Measurements from ENCODE around the gene CYTH1.

Gene CYTH1

DNA sequence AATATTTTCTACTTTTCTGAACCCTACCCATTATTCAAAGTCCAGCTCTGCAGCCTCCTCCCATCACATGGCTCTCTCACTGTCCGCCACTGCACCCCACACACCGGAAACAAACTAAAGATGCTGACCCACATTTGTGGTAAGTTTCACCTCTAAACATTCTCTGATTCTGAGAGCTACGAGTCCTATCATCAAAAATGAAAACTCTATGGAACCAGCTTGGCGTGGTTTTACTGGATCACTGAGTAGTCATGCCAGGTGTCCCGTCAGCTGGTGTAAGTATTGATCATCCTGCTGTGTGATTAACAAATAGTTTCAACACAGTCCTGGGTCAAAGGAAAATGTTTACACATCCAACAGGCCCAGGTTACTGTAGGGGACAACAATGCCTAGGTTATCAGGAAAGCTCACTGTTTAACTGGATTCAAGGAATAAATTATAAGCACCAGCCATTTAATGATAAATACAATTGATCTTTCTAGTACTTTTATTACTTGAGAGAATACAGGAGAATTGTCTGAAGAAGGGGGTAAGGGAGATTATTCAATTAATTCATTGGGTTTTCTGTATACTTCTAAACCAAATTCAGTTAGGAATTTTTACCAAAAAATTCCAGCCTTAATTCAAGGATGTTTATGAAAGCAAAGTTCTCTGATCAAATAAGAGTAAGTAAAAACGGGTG is 33.9 kb downstream of the CYTH1 start:
- peak overlapping the region; percentile 76 for H3K4me3 Mint-ChIP-seq
- peak overlapping the region; percentile 95 for H3K27ac Mint-ChIP-seq
- no peaks in the 10 kb centered on the region for H3K27me3 Mint-ChIP-seq (ENCODE audit: low read depth)
- peaks cover 88% of the 10 kb centered on the region for H3K4me1 Mint-ChIP-seq (ENCODE audit: low read depth)
- H3K36me3 Mint-ChIP-seq (ENCODE audit: low read depth): peaks cover 27% of the 10 kb centered on the region
- H3K9me3 Mint-ChIP-seq: no peaks in the 10 kb centered on the region

DNA sequence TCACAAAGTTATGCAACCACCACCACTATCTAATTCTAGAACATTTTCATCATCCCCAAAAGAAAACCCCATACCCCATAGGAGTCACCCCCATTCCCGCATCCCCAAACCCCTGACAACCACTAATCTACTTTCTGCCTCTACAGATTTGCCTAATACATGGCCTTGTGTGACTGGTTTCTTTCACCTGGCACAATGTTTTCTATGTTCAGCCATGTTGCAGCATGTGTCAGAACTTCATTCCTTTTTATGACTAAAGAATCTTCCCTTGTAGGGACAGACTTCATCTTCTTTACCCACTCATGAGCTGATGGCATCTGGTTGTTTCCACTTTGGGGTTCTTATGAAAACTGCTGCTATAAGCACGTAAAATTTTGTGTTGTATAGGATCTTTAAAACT is 34.6 kb downstream of the CYTH1 start:
- H3K4me3 Mint-ChIP-seq: peak overlapping the region; percentile 45
- H3K27me3 Mint-ChIP-seq (ENCODE audit: low read depth): no peaks in the 10 kb centered on the region
- H3K36me3 Mint-ChIP-seq (ENCODE audit: low read depth): peaks cover 27% of the 10 kb centered on the region
- H3K27ac Mint-ChIP-seq: peak overlapping the region; percentile 95
- H3K4me1 Mint-ChIP-seq (ENCODE audit: low read depth): peaks cover 86% of the 10 kb centered on the region
- H3K9me3 Mint-ChIP-seq: no peaks in the 10 kb centered on the region

DNA sequence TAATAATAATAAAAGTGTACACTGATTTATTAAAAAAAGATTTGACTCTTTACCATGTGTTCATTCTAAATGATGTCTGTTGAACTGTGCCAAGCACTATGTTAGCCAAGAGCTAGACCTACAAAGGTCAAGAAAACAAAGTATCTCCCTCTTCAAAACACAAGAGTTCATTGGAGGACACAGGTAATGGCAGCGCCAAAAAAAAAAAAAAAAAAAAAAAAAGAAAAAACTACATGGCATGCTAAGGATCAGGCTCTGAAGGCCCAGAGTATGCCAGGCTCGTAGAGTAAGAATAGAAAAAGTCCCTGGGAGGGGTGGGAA is 35.2 kb downstream of the CYTH1 start:
- Mint-ChIP-seq H3K4me1 (ENCODE audit: low read depth) (peaks cover 85% of the 10 kb centered on the region), H3K9me3 (no peaks in the 10 kb centered on the region), H3K4me3 (peak overlapping the region; percentile 45), H3K36me3 (ENCODE audit: low read depth) (peaks cover 24% of the 10 kb centered on the region), H3K27ac (peak overlapping the region; percentile 95), H3K27me3 (ENCODE audit: low read depth) (no peaks in the 10 kb centered on the region)

DNA sequence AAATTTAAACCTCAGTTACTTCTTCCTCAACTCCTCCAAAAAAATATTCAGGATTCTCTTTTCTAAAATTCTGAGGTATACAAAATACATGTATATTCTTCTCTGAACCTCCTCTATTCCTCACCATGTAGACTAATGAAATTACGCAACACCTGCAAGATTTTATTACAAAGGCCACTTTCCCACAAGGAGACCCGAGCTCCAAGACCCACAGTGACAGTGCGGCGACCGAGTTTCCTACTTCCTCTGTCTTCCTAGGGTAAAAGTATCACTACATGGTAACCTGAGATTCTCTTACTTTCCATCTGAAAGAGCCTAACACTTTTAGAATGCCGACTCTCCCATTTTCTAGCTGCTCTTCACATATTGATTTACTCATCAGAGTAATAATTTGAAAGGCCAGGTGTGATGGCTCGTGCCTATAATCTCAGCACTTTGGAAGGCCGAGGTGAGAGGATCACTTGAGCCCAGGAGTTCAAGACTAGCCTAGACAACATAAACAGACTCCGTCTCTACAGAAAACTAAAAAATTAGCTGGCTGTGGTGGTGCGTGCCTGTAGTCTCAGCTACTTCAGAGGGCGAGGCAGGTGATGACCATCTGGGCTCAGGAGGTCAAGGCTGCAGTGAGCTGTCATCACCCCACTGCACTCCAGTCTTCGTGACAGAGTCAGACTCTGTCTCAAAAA is 35.7 kb downstream of the CYTH1 start:
- peaks cover 84% of the 10 kb centered on the region for H3K4me1 Mint-ChIP-seq (ENCODE audit: low read depth)
- H3K9me3 Mint-ChIP-seq: no peaks in the 10 kb centered on the region
- H3K27me3 Mint-ChIP-seq (ENCODE audit: low read depth): no peaks in the 10 kb centered on the region
- H3K4me3 Mint-ChIP-seq: peak overlapping the region; percentile 50
- peak overlapping the region; percentile 53 for H3K27ac Mint-ChIP-seq
- H3K36me3 Mint-ChIP-seq (ENCODE audit: low read depth): peaks cover 26% of the 10 kb centered on the region

DNA sequence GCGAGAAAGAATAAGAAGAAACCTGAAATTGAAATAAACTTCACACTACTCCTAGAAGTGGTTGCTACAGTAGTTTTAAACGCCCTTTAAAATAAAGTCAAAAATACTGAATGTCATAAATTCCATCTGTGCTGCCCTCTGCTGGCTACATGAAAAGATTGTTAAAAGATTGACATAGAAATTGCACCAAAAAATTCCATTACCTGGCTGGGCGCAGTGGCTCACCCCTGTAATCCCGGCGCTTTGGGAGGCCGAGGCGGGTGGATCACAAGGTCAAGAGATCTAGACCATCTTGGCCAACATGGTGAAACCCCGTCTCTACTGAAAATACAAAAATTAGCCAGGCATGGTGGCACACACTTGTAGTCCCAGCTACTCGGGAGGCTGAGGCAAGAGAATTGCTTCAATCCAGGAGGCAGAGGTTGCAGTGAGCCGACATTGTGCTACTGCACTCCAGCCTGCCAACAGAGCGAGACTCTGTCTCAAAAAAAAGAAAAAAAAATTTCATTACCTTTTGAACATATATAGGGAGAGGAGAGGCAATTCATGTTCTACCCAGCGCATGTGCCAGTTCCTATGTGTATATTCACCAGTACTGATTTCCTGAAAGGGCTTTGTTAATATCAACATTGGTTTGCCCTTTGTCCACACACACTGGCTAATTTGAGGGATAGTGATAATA is 36.5 kb downstream of the CYTH1 start:
- peak overlapping the region; percentile 50 for H3K4me3 Mint-ChIP-seq
- H3K4me1 Mint-ChIP-seq (ENCODE audit: low read depth): peaks cover 77% of the 10 kb centered on the region
- peaks cover 25% of the 10 kb centered on the region for H3K36me3 Mint-ChIP-seq (ENCODE audit: low read depth)
- no peaks in the 10 kb centered on the region for H3K27me3 Mint-ChIP-seq (ENCODE audit: low read depth)
- peak overlapping the region; percentile 53 for H3K27ac Mint-ChIP-seq
- H3K9me3 Mint-ChIP-seq: no peaks in the 10 kb centered on the region

DNA sequence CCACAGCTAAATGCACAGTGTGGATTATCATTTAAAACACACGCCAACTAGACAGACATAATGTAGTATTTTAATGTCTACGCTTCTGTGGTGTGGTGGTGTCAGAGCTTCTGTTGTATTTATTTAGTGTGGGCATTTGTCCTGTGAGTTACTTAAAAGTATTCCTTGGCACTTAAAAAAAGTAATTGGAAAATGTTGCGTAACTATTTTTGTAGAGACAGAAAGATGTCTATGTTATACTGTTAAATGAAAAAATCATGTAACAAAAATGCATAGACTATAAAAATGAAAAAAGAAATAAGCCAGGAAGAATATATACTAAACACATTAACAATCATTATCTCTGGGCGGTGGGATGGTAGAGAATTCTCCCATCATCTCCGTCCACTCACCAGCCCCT is 39.2 kb downstream of the CYTH1 start:
- Mint-ChIP-seq H3K4me1 (ENCODE audit: low read depth) (peaks cover 79% of the 10 kb centered on the region), H3K27me3 (ENCODE audit: low read depth) (no peaks in the 10 kb centered on the region), H3K4me3 (no peak overlapping the region), H3K27ac (peak overlapping the region; percentile 33), H3K36me3 (ENCODE audit: low read depth) (peaks cover 31% of the 10 kb centered on the region), H3K9me3 (no peaks in the 10 kb centered on the region)

DNA sequence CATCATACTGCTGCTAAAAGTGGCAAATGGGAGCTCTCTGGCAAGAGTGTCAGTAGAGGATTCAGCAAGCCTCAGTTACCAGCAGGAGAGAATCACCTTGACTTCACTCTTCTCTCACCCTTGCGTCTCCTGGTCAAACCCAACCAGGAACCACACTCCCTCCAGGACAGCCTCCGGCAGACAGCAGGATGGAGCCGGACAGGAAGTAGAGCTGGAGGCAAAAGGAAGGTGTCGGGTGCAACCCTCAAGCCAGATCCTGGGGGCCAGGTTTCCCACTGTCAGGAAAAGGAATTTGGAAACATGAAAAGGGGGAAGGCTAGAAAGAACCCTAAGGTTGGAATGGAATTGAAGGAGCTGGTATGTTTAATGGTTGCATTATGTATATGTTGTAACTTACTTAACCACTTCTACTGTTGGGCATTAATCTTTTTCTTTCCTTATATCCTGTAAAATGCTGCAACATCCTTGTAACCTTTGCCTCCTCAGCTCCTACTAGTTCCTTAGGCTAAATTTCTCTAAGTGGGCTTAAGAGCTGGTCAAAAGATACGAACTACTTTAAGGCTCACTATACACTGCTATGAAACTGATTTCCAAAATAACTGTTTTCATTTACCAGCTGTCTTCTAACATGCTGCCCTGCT is 40.3 kb downstream of the CYTH1 start:
- Mint-ChIP-seq H3K4me1 (ENCODE audit: low read depth) (peaks cover 79% of the 10 kb centered on the region), H3K9me3 (no peaks in the 10 kb centered on the region), H3K36me3 (ENCODE audit: low read depth) (peaks cover 31% of the 10 kb centered on the region), H3K27me3 (ENCODE audit: low read depth) (no peaks in the 10 kb centered on the region), H3K4me3 (peak overlapping the region; percentile 23), H3K27ac (peak overlapping the region; percentile 32)

DNA sequence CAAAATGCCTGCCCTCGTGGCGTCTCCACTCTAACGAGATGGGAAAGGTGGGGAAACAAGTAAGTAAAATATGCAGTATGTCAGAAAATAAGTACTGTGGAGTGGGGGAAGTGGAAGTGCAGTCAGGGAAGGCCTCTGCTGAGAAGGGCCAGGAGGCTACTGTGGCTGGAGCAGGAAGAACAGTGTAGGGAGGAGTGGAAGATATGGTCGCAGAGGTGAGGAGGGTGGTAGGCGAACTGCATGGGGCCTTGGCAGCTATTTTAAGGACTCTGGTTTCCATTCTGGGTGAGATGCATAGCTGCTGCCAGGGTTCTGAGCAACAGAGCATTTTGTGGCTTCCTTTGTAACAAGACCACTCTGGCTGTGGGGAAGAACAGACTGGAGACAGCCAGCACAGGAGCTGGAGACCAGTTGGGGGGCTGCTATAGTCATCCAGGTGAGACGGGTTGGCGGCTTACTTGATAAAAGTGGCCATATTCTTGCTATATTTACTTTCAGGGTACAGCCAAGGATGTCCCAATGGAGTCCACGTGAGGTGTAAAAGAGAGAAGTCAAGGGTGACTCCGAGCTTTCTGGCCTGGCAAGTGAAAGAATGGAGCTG is 42.6 kb downstream of the CYTH1 start:
- peak overlapping the region; percentile 47 for H3K27ac Mint-ChIP-seq
- no peaks in the 10 kb centered on the region for H3K27me3 Mint-ChIP-seq (ENCODE audit: low read depth)
- peaks cover 74% of the 10 kb centered on the region for H3K4me1 Mint-ChIP-seq (ENCODE audit: low read depth)
- H3K4me3 Mint-ChIP-seq: peak overlapping the region; percentile 6
- H3K9me3 Mint-ChIP-seq: no peaks in the 10 kb centered on the region
- peaks cover 30% of the 10 kb centered on the region for H3K36me3 Mint-ChIP-seq (ENCODE audit: low read depth)

DNA sequence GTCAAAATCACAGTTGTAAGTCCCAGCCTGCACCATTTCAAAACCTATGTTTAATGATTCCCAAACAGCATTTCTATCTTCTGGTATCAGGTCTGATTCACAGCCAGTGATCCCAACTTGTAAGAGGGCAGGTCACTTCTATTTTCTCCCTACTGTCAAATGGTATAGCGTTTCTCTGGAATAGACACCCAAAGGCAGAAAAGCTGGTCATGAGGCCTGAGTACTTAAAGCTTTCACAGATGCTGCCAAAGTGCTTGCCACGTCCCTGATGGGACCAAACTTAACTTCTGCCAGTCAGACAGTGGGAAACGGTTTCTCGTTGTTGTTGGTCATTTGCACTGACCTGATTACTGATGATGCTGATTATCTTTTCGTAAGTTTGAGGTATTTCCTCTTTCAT is 43.4 kb downstream of the CYTH1 start:
- no peak overlapping the region for H3K27ac Mint-ChIP-seq
- no peak overlapping the region for H3K4me3 Mint-ChIP-seq
- H3K36me3 Mint-ChIP-seq (ENCODE audit: low read depth): peaks cover 26% of the 10 kb centered on the region

DNA sequence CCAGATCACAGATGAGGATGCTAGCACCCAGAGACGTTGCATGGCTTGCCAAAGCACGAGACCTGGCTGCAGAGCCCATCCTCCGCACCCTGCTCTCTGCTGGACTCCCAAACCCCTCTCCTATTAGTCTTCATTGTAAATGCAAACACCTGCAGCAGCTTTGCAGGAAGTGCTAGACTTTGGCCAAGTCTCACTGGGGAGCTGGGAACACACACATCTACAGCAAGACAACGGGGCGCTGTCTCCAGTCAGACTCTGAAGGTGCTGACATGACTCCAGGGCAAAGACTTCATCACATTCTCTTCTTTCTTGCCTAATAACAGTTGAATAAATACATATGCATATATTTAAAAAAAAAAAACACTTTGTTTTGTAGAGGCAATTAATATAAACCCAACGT is 43.8 kb downstream of the CYTH1 start:
- peak overlapping the region; percentile 87 for H3K27ac Mint-ChIP-seq
- peak overlapping the region; percentile 11 for H3K4me3 Mint-ChIP-seq
- H3K9me3 Mint-ChIP-seq: no peaks in the 10 kb centered on the region
- H3K27me3 Mint-ChIP-seq (ENCODE audit: low read depth): no peaks in the 10 kb centered on the region
- H3K36me3 Mint-ChIP-seq (ENCODE audit: low read depth): peaks cover 26% of the 10 kb centered on the region
- H3K4me1 Mint-ChIP-seq (ENCODE audit: low read depth): peaks cover 69% of the 10 kb centered on the region

More for the DNA sequence above, 43.4 kb downstream of the CYTH1 start:
- H3K27me3 Mint-ChIP-seq (ENCODE audit: low read depth): no peaks in the 10 kb centered on the region
- no peaks in the 10 kb centered on the region for H3K9me3 Mint-ChIP-seq
- H3K4me1 Mint-ChIP-seq (ENCODE audit: low read depth): peaks cover 69% of the 10 kb centered on the region

DNA sequence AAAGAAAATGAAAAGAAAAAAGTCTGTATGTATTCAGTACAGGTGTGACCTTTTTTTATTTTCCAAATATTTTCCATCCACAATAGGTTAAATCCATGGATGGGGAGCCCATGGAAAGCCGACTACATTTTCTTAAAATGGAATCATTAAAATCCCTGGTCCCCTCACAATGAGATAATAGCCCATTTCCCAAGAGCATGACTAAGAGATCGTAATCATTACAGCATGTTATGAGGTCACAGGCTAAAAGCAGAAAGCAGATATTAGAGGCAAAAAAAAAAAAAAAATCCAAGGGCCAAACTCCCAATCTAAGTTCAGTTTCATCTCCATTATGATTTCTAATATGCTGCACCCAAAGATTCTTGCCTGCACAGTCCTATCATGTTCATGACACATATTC is 44.7 kb downstream of the CYTH1 start:
- Mint-ChIP-seq H3K4me1 (ENCODE audit: low read depth) (peaks cover 69% of the 10 kb centered on the region), H3K4me3 (peak overlapping the region; percentile 87), H3K27ac (peak overlapping the region; percentile 87), H3K27me3 (ENCODE audit: low read depth) (no peaks in the 10 kb centered on the region), H3K36me3 (ENCODE audit: low read depth) (peaks cover 27% of the 10 kb centered on the region), H3K9me3 (no peaks in the 10 kb centered on the region)

DNA sequence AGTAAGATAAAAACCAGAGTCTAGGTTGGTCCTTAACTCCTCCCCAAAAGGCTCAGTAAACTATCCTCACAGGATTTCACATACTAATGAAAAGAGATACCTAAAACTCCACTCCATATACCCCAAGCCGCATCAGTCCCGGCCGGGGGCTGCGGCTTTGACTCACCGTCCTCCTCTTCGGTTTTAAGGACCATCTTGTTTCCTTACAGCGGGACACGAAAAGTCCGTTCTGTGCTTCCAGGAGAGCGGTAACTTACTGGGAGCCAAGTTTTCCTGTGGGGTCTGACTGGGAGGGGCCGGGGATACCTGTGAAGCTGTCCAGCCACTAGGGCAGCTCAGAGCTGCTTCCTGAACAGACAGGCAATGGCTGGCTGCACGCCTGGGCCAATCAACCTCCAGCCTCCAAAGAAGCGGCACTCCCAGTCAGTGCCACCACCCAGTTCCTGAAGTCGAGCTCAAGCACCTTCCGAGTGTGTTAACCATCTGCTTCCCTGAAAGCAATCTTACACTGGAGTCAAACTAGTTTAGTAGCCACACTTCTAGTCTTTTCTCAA is 45.5 kb downstream of the CYTH1 start:
- no peaks in the 10 kb centered on the region for H3K27me3 Mint-ChIP-seq (ENCODE audit: low read depth)
- no peaks in the 10 kb centered on the region for H3K9me3 Mint-ChIP-seq
- peak overlapping the region; percentile 87 for H3K4me3 Mint-ChIP-seq
- H3K27ac Mint-ChIP-seq: peak overlapping the region; percentile 87
- peaks cover 67% of the 10 kb centered on the region for H3K4me1 Mint-ChIP-seq (ENCODE audit: low read depth)
- peaks cover 25% of the 10 kb centered on the region for H3K36me3 Mint-ChIP-seq (ENCODE audit: low read depth)

DNA sequence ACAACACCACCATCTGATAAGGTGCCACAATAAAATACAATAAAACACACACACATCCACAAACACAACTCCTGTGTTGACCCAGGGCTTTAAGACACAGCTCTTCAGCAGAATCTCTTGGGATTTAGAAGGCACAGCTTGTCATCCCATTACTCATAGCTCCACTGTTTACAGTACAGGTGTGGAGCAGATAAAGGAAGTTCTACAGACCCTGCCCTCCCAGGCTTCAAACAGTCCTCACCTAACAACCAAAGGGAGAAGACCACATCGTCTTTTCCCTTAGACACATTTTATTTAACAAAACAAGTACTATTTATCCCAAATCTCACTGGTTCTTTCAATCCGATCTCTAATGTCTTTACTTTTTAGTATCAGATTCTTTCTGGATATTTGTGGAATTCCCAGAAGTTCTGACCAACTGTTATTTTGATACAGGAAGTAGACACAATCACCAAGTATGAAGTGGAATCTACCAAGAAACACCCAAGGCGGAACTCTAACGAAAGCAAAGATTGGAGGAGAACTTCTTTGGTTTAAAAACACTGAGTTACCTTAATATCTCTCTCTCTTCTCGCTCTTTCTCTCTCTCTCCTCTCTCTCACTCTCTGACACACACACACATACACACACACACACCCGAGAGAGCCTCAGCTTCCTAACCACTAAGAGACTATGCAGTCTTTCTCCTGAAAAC is 46.1 kb downstream of the CYTH1 start:
- Mint-ChIP-seq H3K27ac (peak overlapping the region; percentile 87), H3K36me3 (ENCODE audit: low read depth) (peaks cover 21% of the 10 kb centered on the region), H3K4me3 (peak overlapping the region; percentile 87), H3K27me3 (ENCODE audit: low read depth) (no peaks in the 10 kb centered on the region), H3K4me1 (ENCODE audit: low read depth) (peaks cover 68% of the 10 kb centered on the region), H3K9me3 (no peaks in the 10 kb centered on the region)
